DMS79 (cell line): ENCODE measurements around the gene NEK6.

Experiments used
- DNase-seq: peaks from one replicate; lab custom pipeline; 2025; lab: John Stamatoyannopoulos, UW

NEK6 gene

DNA sequence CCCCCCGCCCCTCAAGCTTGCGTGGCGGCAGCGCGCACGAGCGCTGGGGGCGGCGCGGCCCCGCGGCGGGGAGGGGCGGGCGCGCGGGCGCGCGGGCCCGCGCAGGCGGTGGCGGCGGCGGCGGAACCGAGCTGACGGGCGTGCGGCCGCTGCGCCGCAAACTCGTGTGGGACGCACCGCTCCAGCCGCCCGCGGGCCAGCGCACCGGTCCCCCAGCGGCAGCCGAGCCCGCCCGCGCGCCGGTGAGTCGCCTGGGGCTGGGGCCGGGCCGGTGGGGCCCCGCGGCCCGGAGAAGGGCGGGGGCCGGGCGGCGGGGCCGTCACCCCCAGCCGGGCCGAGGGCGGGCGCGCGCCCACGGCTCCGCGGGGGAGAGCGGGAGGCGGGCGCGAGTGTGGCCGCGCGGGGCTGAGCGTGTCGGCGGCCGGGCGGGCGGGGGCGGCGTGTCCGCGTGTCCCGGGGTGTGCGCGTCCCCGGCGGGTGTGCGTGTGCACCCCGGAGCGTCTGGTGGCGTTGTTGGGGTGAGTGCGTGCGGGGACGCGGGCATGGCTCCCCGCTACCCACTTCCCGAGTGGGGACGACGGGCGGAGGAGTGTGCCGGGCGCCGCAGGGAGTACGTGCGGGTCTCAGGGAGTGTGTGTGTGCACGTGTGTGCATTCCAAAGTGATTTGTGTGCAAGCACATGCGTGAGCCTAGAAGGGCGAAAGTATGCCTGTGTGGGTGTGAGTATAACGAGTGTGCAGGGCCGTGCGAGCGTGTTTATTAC, at the start of gene NEK6:
TSS of gene NEK6 (plus strand) at position 106 of the 763 bp plus-strand sequence. CDS start 44,016 bp downstream, outside the sequence.
- DNase-seq: no peak

- DNase-seq: no peak
These were observed 49.2 kb upstream of the NEK6 start for GRCh38 chr9:124208571-124208970.

GRCh38 chr9:124209279-124209678, 48.5 kb upstream of the NEK6 start:
- DNase-seq: no peak

DNA sequence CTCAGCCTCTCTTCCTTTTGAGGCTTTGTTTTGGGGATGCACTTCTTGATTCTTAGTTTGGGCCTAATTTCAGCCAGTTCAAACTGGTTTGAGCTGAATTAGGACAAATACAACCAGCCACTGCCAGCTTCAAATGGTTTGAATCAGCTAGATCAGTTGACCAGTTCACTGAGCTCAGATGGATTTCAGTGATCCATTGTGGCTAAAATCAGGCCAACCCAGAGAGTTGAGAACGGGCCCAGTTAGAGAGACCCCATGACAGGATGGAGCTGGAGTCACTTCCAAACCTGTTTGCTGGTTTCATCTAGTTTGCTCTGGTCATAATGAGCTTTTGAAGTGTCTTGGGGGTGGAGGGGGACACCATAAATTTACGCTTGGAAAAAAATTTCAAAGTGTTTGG, 48.0 kb upstream of the NEK6 start:
- no peak for DNase-seq

- no peak for DNase-seq
These were observed 47.1 kb upstream of the NEK6 start for GRCh38 chr9:124210697-124211096.

- no peak for DNase-seq
These were observed 45.2 kb upstream of the NEK6 start for GRCh38 chr9:124212381-124213050.

DNA sequence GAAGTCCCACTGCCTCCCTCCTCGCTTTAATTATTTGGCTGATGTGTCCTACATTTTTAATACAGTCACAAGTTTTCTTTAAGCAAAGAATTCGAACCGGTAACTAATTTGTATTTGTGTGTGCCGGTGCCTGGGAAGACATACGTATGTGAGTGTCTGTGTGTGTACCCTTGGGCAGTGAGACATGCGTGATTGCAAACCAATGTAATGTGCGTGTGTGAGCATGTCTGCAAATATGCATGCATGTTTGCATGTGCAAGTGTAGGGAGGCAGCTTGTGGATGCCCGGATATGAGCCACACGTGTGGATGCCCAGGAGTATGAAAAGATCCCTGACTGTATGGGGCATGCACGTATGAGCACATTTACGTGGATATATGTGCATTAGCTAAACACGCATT, 44.4 kb upstream of the NEK6 start:
- DNase-seq: no peak

DNA sequence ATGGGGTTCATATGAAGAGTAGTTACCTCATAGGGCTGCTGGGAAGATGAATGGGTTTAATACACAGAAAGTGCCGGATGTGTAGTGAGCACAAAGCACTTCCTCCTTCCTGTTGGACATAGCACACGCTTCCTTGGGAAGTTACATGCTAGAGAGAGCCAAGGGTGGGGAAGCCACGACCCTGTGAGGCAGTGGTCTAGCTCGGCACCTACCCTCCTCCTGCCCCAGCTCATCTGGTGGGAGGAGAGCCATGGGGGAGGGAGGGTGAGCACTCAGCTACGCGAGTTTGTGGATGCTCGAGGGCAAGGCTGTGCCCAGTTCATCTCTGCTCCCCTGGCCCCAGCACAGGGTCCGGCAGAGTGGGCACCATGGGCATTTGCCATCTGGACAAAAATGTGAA, 43.6 kb upstream of the NEK6 start:
- no peak for DNase-seq

- DNase-seq: no peak
These were observed 43.0 kb upstream of the NEK6 start for GRCh38 chr9:124214596-124215367.

DNA sequence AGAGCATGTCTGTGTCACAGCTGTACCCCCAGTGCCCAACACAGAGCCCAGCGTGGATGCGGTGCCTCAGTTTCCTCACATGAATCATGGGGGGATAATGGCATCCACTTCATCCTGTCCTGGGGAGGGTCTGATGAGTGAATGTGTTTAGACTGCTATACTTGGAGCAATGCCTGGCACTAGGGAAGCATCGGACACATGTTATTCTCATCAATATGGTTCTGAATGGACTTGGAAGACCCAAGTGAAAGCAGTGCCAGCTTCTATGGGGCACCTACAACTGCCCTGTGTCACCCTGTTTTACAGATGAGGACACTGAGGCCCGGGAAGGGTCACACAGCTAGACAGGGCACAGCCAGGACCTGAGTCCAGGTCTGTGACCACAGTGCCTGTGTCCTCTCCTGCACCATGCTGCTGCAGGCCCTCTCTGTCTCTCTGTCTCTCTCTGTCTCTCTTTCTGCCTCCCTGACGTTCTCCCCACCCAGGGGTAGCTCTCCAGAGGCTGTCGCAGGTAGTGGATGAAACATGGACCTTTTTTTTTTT, 42.3 kb upstream of the NEK6 start:
- no peak for DNase-seq

- no peak for DNase-seq
These were observed 41.8 kb upstream of the NEK6 start for GRCh38 chr9:124215956-124216355.

DNA sequence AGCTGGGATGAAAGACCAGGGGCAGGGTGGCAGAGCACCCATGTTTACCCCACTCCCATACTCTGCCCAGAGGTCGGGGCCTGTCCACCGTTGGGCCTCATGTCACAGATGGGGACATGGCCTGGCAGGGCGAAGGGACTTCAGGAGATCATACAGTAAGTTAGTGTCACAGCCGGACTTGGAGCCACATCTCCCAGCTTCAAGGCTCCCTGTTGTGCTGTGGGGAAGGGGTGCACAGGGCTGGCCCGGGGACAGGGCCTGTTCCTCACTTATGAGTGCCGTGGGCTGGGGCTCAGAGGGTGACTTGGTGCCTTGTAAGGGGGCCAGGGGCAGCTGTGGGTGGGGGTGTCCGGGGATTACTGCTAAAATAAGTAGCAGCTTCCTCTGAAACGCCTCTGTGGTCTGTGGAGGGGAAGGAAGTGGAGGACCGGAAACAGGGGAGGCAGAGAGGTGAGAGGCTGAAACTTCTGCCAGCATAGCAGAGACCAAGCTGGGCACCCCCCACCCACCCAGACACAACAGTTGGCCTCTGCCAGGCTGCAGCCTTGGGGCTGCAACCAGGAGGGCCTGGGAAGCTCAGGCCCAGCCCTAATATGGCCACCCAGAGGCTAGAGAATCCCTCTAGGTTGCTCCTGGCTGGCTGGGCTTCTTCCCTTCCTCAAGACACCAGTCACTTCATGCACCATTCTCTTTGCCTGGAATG, 41.1 kb upstream of the NEK6 start:
- DNase-seq: no peak

DNA sequence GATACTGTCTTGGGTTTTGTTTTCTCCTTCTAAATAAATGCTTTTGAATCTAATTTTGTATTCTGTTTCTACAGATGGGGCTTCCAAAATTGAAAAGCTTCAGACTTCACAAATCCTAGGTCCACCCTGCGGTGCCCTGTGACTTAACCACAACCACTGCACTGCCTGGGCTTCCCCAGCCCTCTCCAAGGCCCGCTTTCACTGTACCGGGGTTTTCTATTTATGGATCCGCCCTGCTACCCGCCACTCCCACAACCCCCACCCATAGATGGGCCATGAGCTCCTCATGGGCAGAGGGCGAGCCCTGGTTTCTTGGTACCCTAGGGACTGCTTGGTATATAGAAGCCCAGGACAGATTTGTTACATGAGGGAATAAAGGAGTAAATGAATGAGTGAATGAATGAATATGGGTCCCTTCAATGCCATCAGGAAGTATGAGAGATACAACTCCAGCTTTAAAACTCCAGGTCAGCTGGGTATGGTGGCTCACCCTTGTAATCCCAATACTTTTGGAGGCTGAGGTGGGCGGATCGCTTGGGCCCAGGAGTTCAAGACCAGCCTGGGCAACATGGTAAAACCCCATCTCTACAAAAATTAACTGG, 39.8 kb upstream of the NEK6 start:
- no peak for DNase-seq

GRCh38 chr9:124218438-124218982, 39.2 kb upstream of the NEK6 start:
- no peak for DNase-seq

- no peak for DNase-seq
These were observed 38.7 kb upstream of the NEK6 start for GRCh38 chr9:124218987-124219461.

DNA sequence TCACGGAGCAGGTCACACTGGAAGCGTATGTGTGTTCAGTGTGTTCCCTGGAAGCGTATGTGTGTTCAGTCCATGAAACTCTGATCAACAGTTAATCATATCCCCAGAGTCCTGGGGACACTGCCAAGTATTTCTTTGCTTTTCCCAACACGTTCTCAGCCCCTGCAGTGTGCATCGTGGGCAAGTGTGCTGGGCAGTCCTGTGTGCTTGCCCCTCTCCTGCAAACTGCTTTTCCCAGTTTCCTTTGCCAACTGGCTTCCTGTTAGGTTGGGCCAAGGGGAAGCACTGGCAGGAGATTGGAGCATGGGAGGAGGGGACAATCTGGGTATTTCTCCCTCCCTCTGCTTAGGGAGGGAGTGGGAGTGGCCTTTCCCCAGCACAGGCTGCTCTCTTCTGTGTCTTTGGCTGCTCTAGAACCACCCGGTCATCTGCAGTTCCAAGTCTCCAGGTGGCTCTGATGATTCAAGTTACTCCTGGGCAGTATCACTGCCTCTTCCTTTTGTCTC, 36.8 kb upstream of the NEK6 start:
- no peak for DNase-seq

DNA sequence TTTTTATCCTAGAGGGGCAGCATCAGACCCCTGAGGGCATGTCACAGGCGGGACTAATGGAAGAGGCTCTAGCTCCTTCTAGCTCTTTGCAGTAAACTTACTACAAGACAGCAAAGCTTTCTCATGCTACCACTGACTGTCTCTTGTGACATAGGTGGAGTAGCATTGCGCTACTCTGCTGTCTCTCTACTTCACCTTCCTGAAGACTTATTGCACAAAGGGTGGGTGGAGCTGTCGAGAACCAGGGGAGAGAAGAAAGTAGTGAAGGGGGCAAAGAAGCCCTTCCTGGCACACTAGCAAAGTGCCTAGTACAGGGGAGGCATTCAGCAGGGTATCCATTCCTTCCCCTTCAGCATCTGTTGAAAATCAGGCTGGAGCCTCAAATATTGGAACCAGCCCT, 36.1 kb upstream of the NEK6 start:
- DNase-seq: no peak

GRCh38 chr9:124222109-124222508, 35.6 kb upstream of the NEK6 start:
- DNase-seq: no peak

DNA sequence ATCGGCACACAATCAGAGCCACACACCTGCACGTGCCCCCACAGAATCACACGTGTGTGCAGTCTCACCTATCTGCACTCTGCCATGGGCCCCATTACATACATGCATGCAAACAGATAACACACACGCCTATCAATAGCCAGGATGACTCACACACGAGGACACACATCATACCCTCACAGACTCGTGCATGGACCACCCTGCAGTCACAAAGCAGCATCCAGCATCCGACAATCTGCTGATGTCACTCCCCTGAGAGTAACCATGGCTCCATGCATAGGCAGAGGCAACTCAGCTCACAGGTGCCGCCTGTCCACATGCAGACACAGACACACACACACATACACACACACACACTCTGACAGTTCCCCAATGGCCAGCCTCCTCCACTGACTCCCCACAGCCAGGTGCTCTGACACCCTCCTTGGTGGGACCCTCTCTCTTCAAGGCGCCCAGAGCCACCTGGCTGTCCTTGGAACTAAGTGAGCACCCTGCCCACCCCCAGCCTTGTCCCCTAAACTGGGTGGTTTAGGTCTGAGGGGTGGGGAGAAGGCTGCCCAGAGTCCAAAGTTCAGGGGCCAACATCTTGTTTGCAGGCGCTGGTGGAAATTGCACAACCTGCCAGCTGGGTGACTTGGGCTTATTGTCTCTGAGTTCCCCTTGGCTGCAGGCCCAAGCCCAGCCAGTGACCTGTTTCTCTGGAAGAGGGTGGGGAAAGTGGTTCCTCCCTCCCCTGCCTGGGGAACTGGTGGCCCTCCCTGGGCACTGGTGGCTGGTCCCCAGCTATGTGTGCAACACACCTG, 34.6 kb upstream of the NEK6 start:
- peak; percentile 19 for DNase-seq

- no peak for DNase-seq
These were observed 31.8 kb upstream of the NEK6 start for GRCh38 chr9:124225945-124226344.
